NCI-H446 (cell line): ENCODE measurements around the gene MYD88.

Experiments
- DNase-seq, 2 experiments: peaks; one replicate each; lab custom pipeline; 2025; lab: John Stamatoyannopoulos, UW

Gene MYD88

DNA sequence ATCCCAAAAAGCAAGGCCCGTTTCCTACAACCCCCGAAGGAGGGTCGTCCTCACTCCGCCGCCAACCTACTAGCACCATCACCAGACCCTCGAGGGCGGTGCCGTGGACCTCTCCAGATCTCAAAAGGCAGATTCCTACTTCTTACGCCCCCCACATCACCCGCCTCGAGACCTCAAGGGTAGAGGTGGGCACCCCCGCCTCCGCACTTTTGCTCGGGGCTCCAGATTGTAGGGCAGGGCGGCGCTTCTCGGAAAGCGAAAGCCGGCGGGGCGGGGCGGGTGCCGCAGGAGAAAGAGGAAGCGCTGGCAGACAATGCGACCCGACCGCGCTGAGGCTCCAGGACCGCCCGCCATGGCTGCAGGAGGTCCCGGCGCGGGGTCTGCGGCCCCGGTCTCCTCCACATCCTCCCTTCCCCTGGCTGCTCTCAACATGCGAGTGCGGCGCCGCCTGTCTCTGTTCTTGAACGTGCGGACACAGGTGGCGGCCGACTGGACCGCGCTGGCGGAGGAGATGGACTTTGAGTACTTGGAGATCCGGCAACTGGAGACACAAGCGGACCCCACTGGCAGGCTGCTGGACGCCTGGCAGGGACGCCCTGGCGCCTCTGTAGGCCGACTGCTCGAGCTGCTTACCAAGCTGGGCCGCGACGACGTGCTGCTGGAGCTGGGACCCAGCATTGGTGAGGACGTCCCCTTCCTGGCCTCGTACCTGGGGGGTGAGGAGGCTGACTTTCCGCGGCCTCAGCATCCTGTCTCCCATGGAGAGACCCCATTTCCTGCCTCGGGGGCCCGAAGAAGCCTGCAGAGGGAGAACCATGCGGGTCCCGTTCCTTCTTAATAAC lies at the start of gene MYD88:
Gene MYD88 (plus strand): TSS at position 313 of the 842 bp plus-strand sequence. CDS start 40 bp downstream, at position 353.
- no peak for DNase-seq

DNA sequence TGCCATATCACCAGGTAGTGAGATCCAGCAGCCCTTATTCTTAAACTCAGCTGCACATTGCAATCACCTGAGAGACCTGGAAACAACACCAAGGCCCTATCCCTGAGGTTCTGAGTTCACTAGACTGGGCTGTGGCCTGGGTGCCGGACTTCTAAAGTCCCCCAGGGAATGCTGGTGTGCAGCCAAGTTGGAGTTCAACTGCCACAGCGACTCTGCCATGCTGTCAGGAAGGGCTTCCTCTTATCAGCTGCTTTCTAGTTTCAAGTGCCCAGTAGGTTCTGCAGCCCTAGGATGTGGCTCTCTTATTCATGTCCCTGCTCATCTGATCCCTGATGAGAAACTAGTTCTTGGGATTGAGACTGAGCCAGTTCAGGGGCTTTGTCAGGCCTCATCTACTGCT lies 49.3 kb upstream of the MYD88 start:
- no peak for DNase-seq

DNA sequence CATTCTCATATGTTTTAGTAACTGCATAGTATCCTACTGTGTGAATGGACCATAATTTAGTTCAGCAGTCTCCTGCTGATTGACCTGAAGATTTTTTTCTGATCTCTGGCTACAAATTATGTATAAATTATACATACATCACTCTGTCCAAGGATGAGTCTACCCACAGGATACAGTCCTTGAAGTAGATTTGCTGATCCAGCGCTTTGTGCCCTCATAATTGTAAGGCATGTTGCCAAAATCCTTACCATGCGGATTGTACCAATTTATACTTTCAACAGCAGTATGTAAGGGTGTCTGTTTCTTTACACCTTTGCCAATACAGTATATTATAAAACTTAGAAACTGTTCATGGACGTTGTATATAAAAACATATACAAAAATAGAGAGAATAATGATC lies 48.0 kb upstream of the MYD88 start:
- DNase-seq: no peak

DNA sequence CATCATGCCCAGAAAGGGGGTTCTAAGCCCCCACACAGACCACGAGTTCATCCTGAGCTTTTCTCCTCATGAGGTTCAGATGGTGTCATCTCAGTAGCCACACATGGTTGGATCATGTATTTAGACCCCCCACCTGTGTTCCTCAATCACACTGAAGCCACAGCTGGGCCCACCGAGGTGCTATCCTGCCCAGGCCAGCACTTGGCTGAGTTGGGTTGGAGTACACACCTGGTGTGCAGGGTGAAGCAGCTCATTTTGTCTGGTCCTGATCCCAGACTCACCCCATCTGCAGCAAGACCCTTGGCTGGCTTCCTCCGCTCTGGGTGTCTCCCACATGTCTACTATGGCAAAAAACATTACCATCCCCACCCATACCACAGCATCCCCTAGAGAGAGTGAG lies 43.5 kb upstream of the MYD88 start:
- no peak for DNase-seq

DNA sequence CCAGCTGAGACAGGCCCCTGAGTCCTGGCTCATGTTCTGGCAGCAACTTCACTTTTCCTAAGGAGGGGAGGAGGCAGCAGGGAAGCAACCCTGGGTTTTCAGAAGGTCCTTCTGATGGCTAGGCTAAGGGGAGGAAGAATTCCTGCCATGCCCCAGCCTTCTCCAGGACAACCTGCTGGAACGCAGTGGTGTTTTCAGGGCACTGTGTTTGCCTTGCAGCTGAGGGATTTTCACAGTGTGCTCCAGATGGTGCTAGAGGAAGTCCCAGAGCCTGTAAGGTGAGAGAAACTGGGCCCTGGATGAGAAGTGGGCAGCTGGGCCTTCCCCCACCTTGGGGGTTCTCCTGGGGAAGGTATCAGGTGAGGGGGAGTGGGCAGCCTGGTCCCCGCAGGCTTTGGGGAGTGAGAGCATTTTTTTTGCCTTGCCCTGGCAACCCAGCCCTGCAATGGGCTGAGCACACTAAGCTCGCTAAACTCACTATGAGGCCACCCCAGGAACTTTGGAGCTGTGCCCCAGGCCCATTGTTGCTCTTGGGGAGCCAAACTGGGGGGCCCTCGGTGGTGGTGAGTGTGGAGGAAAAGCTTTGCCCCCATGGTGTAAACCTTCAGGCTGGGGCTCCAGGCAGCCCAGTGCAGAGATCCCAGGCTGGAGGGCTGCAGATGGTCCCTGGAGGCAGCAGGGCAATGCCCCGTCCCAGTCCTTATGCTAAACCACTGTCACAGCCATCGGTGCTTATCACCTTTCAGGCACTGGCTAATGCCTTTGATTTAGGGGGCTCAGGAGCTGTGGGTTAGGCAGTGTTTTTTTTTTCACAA lies 42.6 kb upstream of the MYD88 start:
- no peak for DNase-seq

DNA sequence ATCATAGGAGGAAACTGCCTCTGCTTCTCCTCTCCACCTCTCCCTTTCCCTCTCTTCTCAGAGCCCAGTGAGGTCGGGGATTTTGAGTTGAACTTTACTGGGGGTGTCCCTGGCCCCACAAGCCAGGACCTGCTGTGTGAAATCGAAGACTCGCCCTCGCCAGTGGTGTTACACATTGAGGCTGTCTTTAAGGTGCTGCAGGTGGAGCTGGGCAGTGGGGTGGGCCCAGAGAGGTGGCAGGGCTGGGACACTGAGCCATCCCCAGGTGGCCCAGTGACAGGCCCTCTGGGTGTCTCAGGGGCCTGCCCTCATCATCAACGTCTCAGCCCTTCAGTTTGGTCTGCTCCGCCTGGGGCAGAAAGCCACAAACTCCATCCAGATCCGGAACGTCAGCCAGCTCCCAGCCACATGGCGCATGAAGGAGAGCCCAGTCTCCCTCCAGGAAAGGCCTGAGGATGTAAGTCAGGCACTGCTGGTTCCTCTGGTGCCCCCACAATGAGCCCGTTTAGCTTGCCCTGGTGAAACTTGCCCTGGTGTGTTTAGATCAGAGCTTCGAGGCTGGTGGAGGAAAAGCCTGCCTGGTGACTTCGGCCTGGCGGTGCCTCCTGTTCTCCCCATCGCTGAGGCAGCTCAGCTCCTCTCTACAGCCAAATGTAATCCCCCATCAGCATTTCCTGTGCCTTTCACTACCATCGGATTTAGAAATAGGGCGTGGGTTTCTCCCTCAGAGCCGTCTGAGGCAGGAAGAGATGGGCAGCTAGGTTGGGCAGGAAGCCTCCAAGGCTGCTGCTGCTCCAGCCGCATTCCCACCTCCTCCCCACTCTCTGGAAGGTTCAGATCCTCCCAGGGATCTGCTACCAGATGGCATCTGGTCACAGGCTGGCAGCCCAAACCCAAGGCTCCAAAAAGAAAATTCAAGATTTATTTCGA lies 40.8 kb upstream of the MYD88 start:
- DNase-seq: no peak

DNA sequence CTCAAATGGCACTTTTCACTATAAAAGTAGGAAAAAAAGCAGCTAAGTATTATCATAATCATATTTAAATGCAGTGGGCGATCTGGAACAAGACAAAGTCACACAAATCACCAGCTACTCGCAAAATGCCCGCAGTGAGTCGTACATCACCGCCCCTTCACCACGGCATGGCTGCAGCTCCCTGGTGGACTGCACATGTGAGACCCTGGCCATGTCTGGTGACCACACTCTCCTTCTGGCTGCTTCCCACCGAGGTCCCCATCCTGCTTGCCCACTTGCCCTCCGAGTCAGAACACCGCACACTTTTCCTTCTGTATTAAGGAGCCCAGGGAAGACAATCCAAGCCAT lies 40.1 kb upstream of the MYD88 start:
- no peak for DNase-seq

DNA sequence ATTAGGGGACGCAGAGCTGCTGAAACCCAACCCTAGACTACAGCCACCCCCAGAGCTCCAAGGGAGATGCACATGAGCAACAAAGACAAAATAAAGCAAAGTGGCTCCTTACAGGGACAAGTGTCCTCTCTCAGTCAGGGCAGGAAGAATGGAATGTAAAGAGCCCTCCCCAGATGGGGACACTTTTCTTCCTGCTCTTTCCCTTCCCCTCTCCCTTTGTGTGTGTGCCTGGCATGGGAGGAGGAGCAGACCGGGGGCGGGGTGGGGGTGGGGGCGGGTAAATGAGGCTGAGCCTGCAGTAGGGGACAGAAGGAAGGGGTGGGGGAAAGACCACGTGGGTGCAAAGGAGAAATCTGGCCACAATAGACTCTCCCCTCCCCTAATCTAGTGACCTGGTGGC lies 38.9 kb upstream of the MYD88 start:
- no peak for DNase-seq

DNA sequence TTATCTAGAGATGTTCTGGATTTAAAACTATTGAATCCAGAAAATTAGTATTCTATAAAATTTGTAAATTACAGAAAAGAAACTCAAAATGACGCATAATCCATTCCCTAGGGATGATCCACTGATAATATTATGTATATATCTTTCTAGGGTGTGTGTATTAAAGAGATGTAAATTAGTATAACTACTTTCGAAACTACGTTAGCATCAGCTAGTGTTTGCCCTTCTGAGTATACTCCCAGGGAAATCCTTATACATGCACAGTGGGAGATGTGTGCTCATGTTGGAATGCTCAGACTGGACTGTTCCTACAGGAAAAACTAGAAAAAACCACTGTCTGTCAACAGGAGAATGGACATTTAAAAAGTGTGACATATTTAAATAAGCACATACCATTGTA lies 38.0 kb upstream of the MYD88 start:
- DNase-seq: no peak

DNA sequence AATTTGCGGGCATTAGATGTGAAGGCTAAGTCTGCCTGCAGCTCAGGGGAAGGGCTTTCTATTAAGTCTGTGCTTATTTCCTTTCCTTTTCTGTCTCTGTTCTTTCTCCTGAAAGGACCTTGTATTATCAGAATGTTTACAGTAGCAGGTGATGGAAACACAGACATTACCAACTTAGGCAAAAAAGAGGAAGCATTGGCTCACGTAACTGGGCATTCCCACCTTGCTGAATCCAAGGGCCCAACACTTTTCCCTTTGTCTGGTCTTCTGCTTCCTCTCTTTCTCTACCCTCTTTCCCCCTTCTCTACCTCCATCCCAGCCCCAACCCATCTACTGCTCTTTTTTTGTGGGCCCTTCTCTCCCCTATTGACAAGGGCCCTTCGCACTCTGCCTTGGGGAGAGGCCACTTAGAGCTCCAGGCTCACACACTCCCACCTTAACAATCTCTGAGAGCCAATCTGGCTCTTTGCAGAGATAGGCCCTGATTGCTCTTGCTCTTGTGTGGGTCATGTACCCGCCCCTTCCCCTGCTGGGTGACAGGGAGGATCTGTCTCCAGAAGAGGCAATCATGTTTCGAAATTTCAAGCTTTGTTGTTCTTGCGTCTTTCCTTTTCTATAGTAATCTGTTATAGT lies 36.5 kb upstream of the MYD88 start:
- DNase-seq: no peak

DNA sequence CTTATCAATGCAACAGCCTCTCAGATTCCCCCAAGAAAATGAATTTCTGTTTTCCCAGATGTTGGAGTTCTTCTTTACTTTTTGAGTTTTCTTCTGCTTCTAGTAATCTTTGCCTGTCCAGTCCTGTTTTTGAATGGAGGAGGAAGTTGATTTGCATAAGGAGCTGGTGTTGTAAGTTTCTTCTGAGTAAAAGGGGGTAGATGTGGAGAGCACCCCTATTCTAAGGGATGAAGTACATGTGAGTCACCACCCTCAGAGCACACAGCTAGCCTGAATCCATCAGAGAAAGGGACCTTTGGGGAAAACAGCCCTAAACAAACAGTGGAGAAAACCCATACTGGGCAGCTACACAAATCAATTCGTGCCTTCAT lies 36.0 kb upstream of the MYD88 start:
- no peak for DNase-seq

DNA sequence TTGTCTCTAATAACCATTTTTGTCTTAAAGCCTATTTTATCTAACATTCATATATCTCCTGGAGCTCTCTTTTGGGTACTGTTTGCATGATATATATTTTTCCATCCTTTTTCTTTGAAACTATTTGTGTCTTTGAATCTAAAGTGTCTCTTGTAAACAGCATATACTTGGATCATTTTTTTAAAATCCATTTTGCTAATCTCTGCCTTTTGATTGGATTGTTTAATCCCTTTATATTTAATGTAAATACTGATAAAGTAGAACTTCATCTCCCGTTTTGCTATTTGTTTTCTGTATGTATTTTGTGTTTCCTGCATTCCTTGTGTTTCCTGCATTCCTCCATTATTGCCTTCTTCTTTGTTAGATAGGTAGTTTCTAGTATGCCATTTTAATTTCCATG lies 32.9 kb upstream of the MYD88 start:
- no peak for DNase-seq

DNA sequence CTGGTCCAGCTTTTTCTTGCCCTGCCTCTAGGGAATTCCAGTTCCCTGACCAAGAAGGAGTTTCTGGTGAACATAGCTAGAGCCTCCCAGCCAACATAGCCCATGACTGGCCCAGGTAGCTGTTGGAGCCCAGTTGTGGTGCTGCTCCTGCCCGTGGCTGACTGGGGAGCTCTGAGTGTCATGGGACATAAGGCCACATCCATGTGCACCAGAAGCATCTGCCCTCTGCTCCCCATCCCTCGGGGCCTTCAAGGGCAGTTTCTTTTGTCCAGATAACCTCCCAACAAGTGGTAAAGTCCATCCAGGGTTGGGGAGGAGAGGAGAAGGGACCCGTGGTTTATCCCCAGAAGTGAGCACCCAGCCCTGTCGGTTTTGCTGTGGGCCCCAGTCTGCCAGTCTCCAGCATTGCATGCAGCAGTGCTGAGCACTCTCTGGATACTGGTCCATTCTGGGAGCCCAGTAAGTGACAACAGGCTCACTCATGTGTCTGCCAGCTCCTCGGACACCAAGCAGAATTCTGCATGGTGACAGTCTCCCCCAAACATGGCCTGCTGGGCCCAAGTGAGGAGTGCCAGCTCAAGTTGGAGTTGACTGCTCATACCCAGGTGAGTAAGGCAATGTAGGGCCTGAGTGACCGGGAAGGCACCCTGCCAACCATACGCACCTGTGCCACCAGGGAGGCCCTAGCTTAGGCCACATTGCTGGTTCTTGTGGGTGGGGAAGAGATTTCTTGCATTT lies 30.4 kb upstream of the MYD88 start:
- no peak for DNase-seq

DNA sequence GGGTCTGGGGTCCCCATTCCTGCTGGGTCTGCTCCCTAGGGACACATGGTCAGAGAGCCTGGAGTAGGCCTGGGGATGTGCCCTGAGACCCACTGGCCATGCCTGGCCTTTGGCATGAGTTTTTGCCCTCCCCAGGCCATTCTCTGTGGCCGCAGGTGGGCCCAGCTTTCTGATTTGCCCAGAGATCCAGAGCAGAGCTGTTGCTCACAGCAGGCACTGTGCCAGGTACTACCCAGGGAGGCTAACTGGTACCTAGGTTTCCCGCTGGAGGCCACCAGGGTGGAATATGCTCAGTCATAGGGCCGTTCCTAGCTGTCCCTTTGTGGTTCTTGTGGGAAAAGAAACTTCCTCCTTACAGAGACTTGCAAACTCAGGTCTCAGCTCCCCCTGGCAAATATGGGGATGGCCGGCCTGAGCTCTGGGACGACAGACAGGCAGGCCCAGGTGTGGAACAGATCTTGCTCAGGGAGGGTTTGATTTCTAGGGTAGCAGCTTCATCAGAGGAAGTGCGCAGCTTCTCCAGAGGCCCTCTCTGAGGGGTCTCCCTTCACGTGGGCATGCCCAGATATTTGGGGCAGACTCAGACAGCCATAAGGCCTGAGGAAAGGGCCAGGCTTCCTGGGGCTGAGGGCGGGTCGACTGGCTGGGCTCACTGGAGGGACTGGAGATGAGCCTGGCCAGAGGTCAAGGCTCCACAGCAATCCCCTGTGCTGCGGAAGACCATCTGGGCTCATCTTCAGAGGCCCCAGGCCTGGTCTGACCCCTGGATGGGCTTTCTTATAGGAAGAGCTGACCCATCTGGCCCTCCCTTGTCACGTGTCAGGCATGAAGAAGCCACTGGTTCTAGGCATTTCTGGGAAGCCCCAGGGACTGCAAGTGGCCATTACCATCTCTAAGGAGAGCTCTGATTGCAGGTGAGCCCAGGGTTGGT lies 29.5 kb upstream of the MYD88 start:
- DNase-seq: no peak

DNA sequence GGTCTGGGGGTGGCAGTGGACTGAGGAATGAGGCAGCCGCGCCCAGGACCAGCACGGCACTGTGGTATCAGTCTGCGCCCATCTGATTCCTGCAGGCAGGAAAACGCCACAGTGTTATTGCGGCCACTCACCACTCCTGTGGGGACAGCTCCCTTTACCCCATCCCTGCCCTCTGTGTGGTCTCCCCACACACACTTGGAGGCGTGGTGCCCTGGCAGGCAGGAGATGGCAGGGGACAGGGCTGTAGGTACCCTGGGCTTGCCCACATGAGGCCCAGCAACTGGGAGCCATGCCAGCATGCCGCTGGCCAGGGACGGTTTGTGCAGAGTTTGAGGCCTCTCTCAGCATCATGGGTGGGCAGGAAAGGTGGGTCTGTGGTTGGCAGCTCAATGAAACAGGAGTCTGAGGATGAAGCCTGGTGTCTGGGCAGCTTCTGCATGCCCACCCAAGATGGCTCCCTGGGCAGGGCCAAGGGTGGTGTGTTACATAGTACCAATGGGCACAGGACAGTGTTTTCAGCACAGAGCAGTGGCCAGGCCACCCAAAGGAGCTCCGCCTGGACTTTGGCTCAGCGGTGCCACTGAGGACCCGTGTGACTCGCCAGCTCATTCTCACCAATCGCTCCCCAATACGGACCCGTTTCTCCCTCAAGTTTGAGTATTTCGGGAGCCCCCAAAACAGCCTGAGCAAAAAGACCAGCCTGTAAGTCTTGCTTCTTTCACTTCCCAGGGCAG lies 28.7 kb upstream of the MYD88 start:
- no peak for DNase-seq

DNA sequence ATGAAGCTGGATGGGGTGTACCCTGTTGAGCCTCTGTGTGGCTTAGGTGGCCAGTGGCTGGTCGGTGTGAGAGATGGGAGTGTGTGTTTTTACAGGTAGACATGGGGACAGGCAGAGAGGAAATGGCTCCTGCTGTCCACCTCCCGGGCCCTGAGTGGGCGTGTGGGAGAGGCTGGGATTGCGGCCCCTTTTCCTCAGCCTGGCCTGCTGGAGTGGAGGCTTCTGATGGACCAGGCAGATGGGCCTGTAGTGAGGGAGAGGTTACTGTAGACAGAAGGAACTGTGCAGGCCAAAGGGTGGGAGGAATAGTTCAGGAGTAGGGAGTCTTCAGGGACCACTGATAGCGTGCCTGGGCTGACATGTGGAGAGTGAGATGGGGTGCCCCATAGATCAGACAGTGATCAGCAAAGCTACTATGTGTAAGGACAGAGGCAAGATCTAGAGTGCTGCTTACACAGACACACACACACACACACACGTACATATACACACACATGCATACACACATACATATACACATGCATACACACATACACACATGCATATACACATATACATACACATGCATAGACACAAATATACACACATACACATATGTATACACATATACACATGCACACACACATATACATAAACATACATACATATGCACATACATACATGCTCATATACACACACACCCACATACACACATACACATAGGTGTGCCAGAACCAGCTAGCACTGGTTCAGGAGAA lies 28.0 kb upstream of the MYD88 start:
- DNase-seq: no peak

DNA sequence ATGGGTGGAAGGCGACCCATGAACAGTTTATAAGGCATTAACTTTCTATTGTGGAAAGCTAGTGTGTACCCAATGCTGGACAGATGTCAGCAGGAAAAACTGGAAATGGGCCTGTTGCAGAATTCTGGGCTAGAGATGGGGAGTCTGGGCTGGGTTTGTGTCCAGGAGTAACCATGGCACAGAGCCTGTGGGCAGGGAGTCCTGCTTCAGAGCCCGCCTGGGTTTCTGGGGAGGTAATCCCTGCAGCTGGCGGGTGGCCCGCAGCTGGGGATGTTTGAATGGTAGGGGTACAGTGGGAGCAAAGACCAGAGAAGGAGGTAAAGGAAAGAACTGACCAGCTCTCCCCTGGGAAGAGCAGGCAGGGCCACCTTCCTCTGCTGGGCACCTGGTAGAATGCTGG lies 27.3 kb upstream of the MYD88 start:
- no peak for DNase-seq

DNA sequence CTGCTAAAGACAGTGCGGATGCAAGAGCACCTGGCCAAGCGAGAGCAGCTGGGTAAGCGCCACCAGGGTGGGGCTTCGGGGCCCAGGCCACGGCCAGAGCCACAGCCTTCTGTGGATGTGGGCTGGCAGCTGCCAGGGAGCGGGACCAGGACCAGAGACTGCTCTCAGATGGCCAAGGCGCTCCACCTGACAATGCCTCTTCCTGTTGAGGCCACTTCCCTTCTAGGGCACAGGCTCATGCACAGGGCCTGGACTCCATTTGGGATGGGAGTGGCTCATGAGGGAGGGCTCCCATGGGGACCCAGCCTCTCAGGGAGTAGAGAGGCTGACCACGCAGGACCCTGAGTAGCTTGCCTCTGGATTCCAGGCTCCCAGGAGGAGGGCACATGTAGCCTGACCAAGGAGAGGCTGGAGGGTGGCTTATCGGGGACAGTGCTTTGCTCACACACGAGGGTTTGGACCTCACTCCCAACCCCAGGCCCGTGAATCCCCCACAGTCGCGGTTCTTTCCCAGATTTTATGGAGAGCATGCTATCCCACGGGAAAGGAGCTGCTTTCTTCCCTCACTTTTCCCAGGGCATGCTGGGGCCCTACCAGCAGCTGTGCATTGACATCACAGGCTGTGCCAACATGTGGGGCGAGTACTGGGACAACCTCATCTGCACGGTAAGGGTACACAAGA lies 26.6 kb upstream of the MYD88 start:
- no peak for DNase-seq
